GM18858 (cell line): ENCODE measurements around the gene ZNF444.
A peak's percentile ranks its signal among the peaks of the same experiment; 100 is the strongest.
"Not testable (repeated sequence)": the region's sequence is repeated elsewhere in the genome, so short reads cannot be mapped to it uniquely, and the experiment has no call there.

Experiments used
- ATAC-seq: cut with Tn5 transposase; IDR thresholded peaks from one replicate; pipeline ENCODE4 v1.9.1; 2021; ENCODE audit not compliant: unreplicated experiment

Gene ZNF444

GRCh38 chr19:56140583-56141416, at the start of gene ZNF444:
ZNF444 (plus strand) TSS chr19:56141287; CDS start chr19:56146912, 5,625 bp downstream.
- ATAC-seq, result peak; percentile 79

- ATAC-seq, result no peak
Observed at GRCh38 chr19:56091751-56092546, 49.1 kb upstream of the ZNF444 start.

GRCh38 chr19:56092685-56093631, 48.1 kb upstream of the ZNF444 start:
- ATAC-seq, result no peak

- no peak for ATAC-seq
Observed at GRCh38 chr19:56094449-56094848, 46.6 kb upstream of the ZNF444 start.

- ATAC-seq, result no peak
Observed at GRCh38 chr19:56096665-56097064, 44.4 kb upstream of the ZNF444 start.

GRCh38 chr19:56097306-56097705, 43.8 kb upstream of the ZNF444 start:
- no peak for ATAC-seq

- ATAC-seq, result no peak
Observed at GRCh38 chr19:56097776-56098175, 43.3 kb upstream of the ZNF444 start.

- not testable (repeated sequence) for ATAC-seq
Observed at GRCh38 chr19:56098237-56098636, 42.9 kb upstream of the ZNF444 start.

GRCh38 chr19:56098731-56099568, 42.1 kb upstream of the ZNF444 start:
- no peak for ATAC-seq

GRCh38 chr19:56099638-56100539, 41.2 kb upstream of the ZNF444 start:
- no peak for ATAC-seq

GRCh38 chr19:56101095-56101494, 40.0 kb upstream of the ZNF444 start:
- no peak for ATAC-seq

- ATAC-seq, result no peak
Observed at GRCh38 chr19:56101746-56102535, 39.1 kb upstream of the ZNF444 start.

- no peak for ATAC-seq
Observed at GRCh38 chr19:56103027-56103614, 38.0 kb upstream of the ZNF444 start.

GRCh38 chr19:56104423-56104822, 36.7 kb upstream of the ZNF444 start:
- no peak for ATAC-seq

GRCh38 chr19:56105090-56105701, 35.9 kb upstream of the ZNF444 start:
- no peak for ATAC-seq

- ATAC-seq, result not testable (repeated sequence)
Observed at GRCh38 chr19:56105831-56106396, 35.2 kb upstream of the ZNF444 start.

- ATAC-seq, result no peak
Observed at GRCh38 chr19:56106397-56106849, 34.7 kb upstream of the ZNF444 start.
